BLaER1 treated with 17β-estradiol and CSF1 and Interleukin-3, amounts not matched to agents 10 nM and 100 nM (cell line): ENCODE results near the gene ANKRD6.

ENCODE experiments used
- H3K27ac ChIP-seq, 11 experiments: shearing (Covaris generic); formaldehyde crosslinking; 2 replicates each; pipeline ENCODE4 v1.8.1; 2022
- H3K27me3 ChIP-seq, 11 experiments: shearing (Covaris generic); formaldehyde crosslinking; 2 replicates each; pipeline ENCODE4 v1.8.1; 2022
- H3K36me3 ChIP-seq, 11 experiments: shearing (Covaris generic); formaldehyde crosslinking; 2 replicates each; pipeline ENCODE4 v1.8.1; 2022
- H3K4me1 ChIP-seq, 10 experiments: shearing (Covaris generic); formaldehyde crosslinking; 2 replicates each; pipeline ENCODE4 v1.8.1; 2022
- H3K4me2 ChIP-seq, 11 experiments: shearing (Covaris generic); formaldehyde crosslinking; 2 replicates each; pipeline ENCODE4 v1.8.1; 2022
- H3K4me3 ChIP-seq, 10 experiments: shearing (Covaris generic); formaldehyde crosslinking; 2 replicates each; pipeline ENCODE4 v1.8.1; 2022
- H3K9ac ChIP-seq, 11 experiments: shearing (Covaris generic); formaldehyde crosslinking; 2 replicates each; pipeline ENCODE4 v1.8.1; 2022
- H3K9me3 ChIP-seq, 11 experiments: shearing (Covaris generic); formaldehyde crosslinking; replicated peaks in 1 of 11; 2 replicates each; pipeline ENCODE4 v1.8.1; 2022
- H4K20me1 ChIP-seq, 11 experiments: shearing (Covaris generic); formaldehyde crosslinking; 2 replicates each; pipeline ENCODE4 v1.8.1; 2022
- Cebpa-rat ChIP-seq, 11 experiments: shearing (Covaris generic); IDR thresholded peaks; 2 replicates each; pipeline ENCODE4 v1.8.1; 2022

Gene ANKRD6

GRCh38 chr6:89508755-89509563 lies 76.0 kb downstream of the ANKRD6 start:
- no peak overlapping the region for H3K9ac ChIP-seq
- no peaks in the 10 kb centered on the region for H3K36me3 ChIP-seq
- no peaks in the 10 kb centered on the region for H3K27me3 ChIP-seq
- no peaks in the 10 kb centered on the region for H3K4me1 ChIP-seq
- no peaks in the 10 kb centered on the region for H3K9me3 ChIP-seq
- no peak overlapping the region for H3K4me2 ChIP-seq
- H3K27ac ChIP-seq, result no peak overlapping the region
- no peak for TF ChIP-seq Cebpa-rat (IDR thresholded peaks at IDR 0.05)
- H4K20me1 ChIP-seq, result no peaks in the 10 kb centered on the region
- no peak overlapping the region for H3K4me3 ChIP-seq

GRCh38 chr6:89509777-89510281 lies 76.9 kb downstream of the ANKRD6 start:
- H3K36me3 ChIP-seq, result no peaks in the 10 kb centered on the region
- H3K27ac ChIP-seq, result no peak overlapping the region
- H3K9me3 ChIP-seq, result no peaks in the 10 kb centered on the region
- no peak overlapping the region for H3K9ac ChIP-seq
- H3K27me3 ChIP-seq, result no peaks in the 10 kb centered on the region
- no peaks in the 10 kb centered on the region for H4K20me1 ChIP-seq
- H3K4me3 ChIP-seq, result no peak overlapping the region
- H3K4me1 ChIP-seq, result no peaks in the 10 kb centered on the region
- TF ChIP-seq Cebpa-rat (IDR thresholded peaks at IDR 0.05), result no peak
- H3K4me2 ChIP-seq, result no peak overlapping the region

GRCh38 chr6:89510393-89510792 lies 77.4 kb downstream of the ANKRD6 start:
- H3K4me1 ChIP-seq, result no peaks in the 10 kb centered on the region
- no peaks in the 10 kb centered on the region for H3K27me3 ChIP-seq
- H3K27ac ChIP-seq, result no peak overlapping the region
- H3K9me3 ChIP-seq, result no peaks in the 10 kb centered on the region
- TF ChIP-seq Cebpa-rat (IDR thresholded peaks at IDR 0.05), result no peak
- H3K4me2 ChIP-seq, result no peak overlapping the region
- no peaks in the 10 kb centered on the region for H3K36me3 ChIP-seq
- no peaks in the 10 kb centered on the region for H4K20me1 ChIP-seq
- H3K4me3 ChIP-seq, result no peak overlapping the region
- no peak overlapping the region for H3K9ac ChIP-seq

- no peaks in the 10 kb centered on the region for H4K20me1 ChIP-seq
- no peaks in the 10 kb centered on the region for H3K27me3 ChIP-seq
- no peak for TF ChIP-seq Cebpa-rat (IDR thresholded peaks at IDR 0.05)
- no peaks in the 10 kb centered on the region for H3K36me3 ChIP-seq
- H3K9ac ChIP-seq, result no peak overlapping the region
- no peak overlapping the region for H3K27ac ChIP-seq
- no peaks in the 10 kb centered on the region for H3K9me3 ChIP-seq
- no peaks in the 10 kb centered on the region for H3K4me1 ChIP-seq
- no peak overlapping the region for H3K4me3 ChIP-seq
- no peak overlapping the region for H3K4me2 ChIP-seq
Measured at GRCh38 chr6:89518352-89519055, 85.6 kb downstream of the ANKRD6 start.

GRCh38 chr6:89520736-89521135 lies 87.8 kb downstream of the ANKRD6 start:
- Histone ChIP-seq H3K36me3 (no peaks in the 10 kb centered on the region), H3K4me1 (no peaks in the 10 kb centered on the region), H3K9me3 (no peaks in the 10 kb centered on the region), H3K9ac (no peak overlapping the region), H4K20me1 (no peaks in the 10 kb centered on the region), H3K27ac (no peak overlapping the region), H3K4me3 (no peak overlapping the region), H3K27me3 (no peaks in the 10 kb centered on the region), H3K4me2 (no peak overlapping the region)
- TF ChIP-seq Cebpa-rat (IDR thresholded peaks at IDR 0.05), result no peak

- Histone ChIP-seq H3K4me3 (no peak overlapping the region), H3K27ac (no peak overlapping the region), H3K4me2 (no peak overlapping the region), H3K9me3 (no peaks in the 10 kb centered on the region), H3K9ac (no peak overlapping the region), H3K27me3 (no peaks in the 10 kb centered on the region), H4K20me1 (no peaks in the 10 kb centered on the region), H3K4me1 (no peaks in the 10 kb centered on the region), H3K36me3 (no peaks in the 10 kb centered on the region)
- no peak for TF ChIP-seq Cebpa-rat (IDR thresholded peaks at IDR 0.05)
Measured at GRCh38 chr6:89522778-89523177, 89.8 kb downstream of the ANKRD6 start.

GRCh38 chr6:89525786-89526562 lies 93.0 kb downstream of the ANKRD6 start:
- Histone ChIP-seq H3K27me3 (no peaks in the 10 kb centered on the region), H3K4me3 (no peak overlapping the region), H3K27ac (no peak overlapping the region), H3K9ac (no peak overlapping the region), H3K4me1 (peaks cover 0 to 7% (median 0%) of the 10 kb centered on the region in 10 experiments; a peak in 2 of 20 replicates), H4K20me1 (no peaks in the 10 kb centered on the region), H3K4me2 (no peak overlapping the region), H3K9me3 (no peaks in the 10 kb centered on the region), H3K36me3 (no peaks in the 10 kb centered on the region)
- no peak for TF ChIP-seq Cebpa-rat (IDR thresholded peaks at IDR 0.05)

GRCh38 chr6:89526563-89526869 lies 93.6 kb downstream of the ANKRD6 start:
- Histone ChIP-seq H3K4me1 (peaks cover 0 to 7% (median 0%) of the 10 kb centered on the region in 10 experiments; a peak in 2 of 20 replicates), H3K36me3 (no peaks in the 10 kb centered on the region), H3K27me3 (no peaks in the 10 kb centered on the region), H3K27ac (no peak overlapping the region), H3K9me3 (no peaks in the 10 kb centered on the region), H3K4me3 (no peak overlapping the region), H3K4me2 (no peak overlapping the region), H3K9ac (no peak overlapping the region), H4K20me1 (no peaks in the 10 kb centered on the region)
- TF ChIP-seq Cebpa-rat (IDR thresholded peaks at IDR 0.05), result no peak

- no peaks in the 10 kb centered on the region for H3K27me3 ChIP-seq
- H3K4me1 ChIP-seq, result peaks cover 0 to 7% (median 0%) of the 10 kb centered on the region in 10 experiments; a peak in 2 of 20 replicates
- H3K9me3 ChIP-seq, result no peaks in the 10 kb centered on the region
- H3K4me2 ChIP-seq, result no peak overlapping the region
- H3K27ac ChIP-seq, result no peak overlapping the region
- H4K20me1 ChIP-seq, result no peaks in the 10 kb centered on the region
- TF ChIP-seq Cebpa-rat (IDR thresholded peaks at IDR 0.05), result no peak
- no peak overlapping the region for H3K9ac ChIP-seq
- no peak overlapping the region for H3K4me3 ChIP-seq
- H3K36me3 ChIP-seq, result no peaks in the 10 kb centered on the region
Measured at GRCh38 chr6:89527634-89528033, 94.7 kb downstream of the ANKRD6 start.
